Loucy (cell line): ENCODE data around the gene ANKRD60.

Source experiments
- H2AFZ ChIP-seq: fragments of 200-600 bp; sonication (generic); 2 replicates; pipeline ENCODE4 v1.6.0; 2016; ENCODE audit warnings: antibody characterized with exemption, mild to moderate bottlenecking, low read length, moderate library complexity
- H3F3A ChIP-seq: fragments of 200-600 bp; 2 replicates; pipeline ENCODE4 v1.6.0; 2016; ENCODE audit warnings: antibody characterized with exemption, low read depth, mild to moderate bottlenecking
- H3K27me3 ChIP-seq: fragments of 200-600 bp; sonication (generic); 2 replicates; pipeline ENCODE4 v1.6.1; 2014; ENCODE audit warnings: low read length, mild to moderate bottlenecking; ENCODE audit not compliant: insufficient read depth, poor library complexity, severe bottlenecking
- H3K36me3 ChIP-seq: fragments of 200-600 bp; sonication (generic); 2 replicates; pipeline ENCODE4 v1.6.1; 2016; ENCODE audit warnings: low read length; ENCODE audit not compliant: insufficient read depth
- H3K4me1 ChIP-seq: fragments of 200-600 bp; sonication (generic); 2 replicates; pipeline ENCODE4 v1.5.1; 2014; ENCODE audit warnings: low read length, mild to moderate bottlenecking; ENCODE audit not compliant: insufficient read depth, poor library complexity, severe bottlenecking
- H3K4me2 ChIP-seq: fragments of 200-600 bp; sonication (generic); 2 replicates; pipeline ENCODE4 v1.6.0; 2014; ENCODE audit warnings: antibody characterized with exemption, low read length, low read depth, mild to moderate bottlenecking; ENCODE audit not compliant: poor library complexity, severe bottlenecking
- H3K4me3 ChIP-seq: fragments of 200-600 bp; sonication (generic); 2 replicates; pipeline ENCODE4 v1.5.1; 2014; ENCODE audit warnings: low read length, mild to moderate bottlenecking, mixed read lengths; ENCODE audit not compliant: poor library complexity, severe bottlenecking
- H3K79me2 ChIP-seq: fragments of 200-600 bp; sonication (generic); 2 replicates; pipeline ENCODE4 v1.6.1; 2014; ENCODE audit warnings: low read length; ENCODE audit not compliant: insufficient read depth
- H3K9ac ChIP-seq: fragments of 200-600 bp; sonication (generic); 2 replicates; pipeline ENCODE4 v1.6.0; 2014; ENCODE audit warnings: mild to moderate bottlenecking, low read depth, low read length, moderate library complexity; ENCODE audit not compliant: poor library complexity, severe bottlenecking
- H3K9me2 ChIP-seq: fragments of 200-600 bp; sonication (generic); replicated peaks from 2 replicates; pipeline ENCODE4 v1.6.1; 2016; ENCODE audit warnings: low read depth, low read length, mixed read lengths
- H3K9me3 ChIP-seq: fragments of 200-600 bp; sonication (generic); 2 replicates; pipeline ENCODE4 v1.6.1; 2014; ENCODE audit warnings: mild to moderate bottlenecking, antibody characterized with exemption, low read length, low read depth; ENCODE audit not compliant: insufficient read depth
- H4K20me1 ChIP-seq: fragments of 200-600 bp; sonication (generic); 2 replicates; pipeline ENCODE4 v1.6.0; 2014; ENCODE audit warnings: antibody characterized with exemption, low read length, mild to moderate bottlenecking; ENCODE audit not compliant: insufficient read depth, poor library complexity, severe bottlenecking
- EZH2phosphoT487 ChIP-seq: fragments of 200-600 bp; IDR thresholded peaks from 2 replicates; pipeline ENCODE4 v1.6.1; 2018; ENCODE audit warnings: antibody characterized with exemption, mild to moderate bottlenecking, moderate library complexity, borderline replicate concordance
- TF ChIP-seq, protein P1 (sequence below): fragments of 200-600 bp; sonication (generic); conservative IDR thresholded peaks from 2 replicates; pipeline ENCODE4 v1.5.1; 2014; ENCODE audit warnings: mild to moderate bottlenecking, antibody characterized with exemption, low read length

Gene ANKRD60

DNA sequence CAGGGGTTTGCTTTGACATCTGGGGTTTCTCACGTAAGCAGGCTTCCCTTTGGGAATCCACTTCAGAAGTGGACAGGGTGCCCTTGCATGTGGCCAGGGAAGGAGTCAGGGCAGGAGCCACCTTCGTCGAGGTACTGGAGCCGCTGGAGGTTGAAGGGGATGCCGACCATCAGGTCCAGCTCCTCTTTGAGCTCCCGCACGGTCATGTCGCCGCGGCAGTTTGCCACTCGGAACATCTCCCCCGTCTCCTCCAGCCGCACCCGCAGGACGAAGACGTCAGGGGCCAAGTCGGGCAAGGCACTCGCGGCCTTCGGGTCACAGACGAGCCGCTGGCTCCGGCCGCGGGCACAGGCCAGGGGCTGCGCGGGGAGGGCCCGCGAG, 360 bp downstream of the ANKRD60 start:
- H3K4me3 ChIP-seq, result no peak overlapping the region
- no peaks in the 10 kb centered on the region for H3K9me3 ChIP-seq
- no peaks in the 10 kb centered on the region for H4K20me1 ChIP-seq
- H3K4me2 ChIP-seq, result no peak overlapping the region
- H3K9ac ChIP-seq, result no peak overlapping the region
- H3K79me2 ChIP-seq, result no peaks in the 10 kb centered on the region
- no peaks in the 10 kb centered on the region for H3K9me2 ChIP-seq
- no peaks in the 10 kb centered on the region for H3F3A ChIP-seq
- H2AFZ ChIP-seq, result no peak overlapping the region
- H3K4me1 ChIP-seq, result no peaks in the 10 kb centered on the region
- H3K36me3 ChIP-seq, result no peaks in the 10 kb centered on the region
- TF ChIP-seq, protein P1, sequence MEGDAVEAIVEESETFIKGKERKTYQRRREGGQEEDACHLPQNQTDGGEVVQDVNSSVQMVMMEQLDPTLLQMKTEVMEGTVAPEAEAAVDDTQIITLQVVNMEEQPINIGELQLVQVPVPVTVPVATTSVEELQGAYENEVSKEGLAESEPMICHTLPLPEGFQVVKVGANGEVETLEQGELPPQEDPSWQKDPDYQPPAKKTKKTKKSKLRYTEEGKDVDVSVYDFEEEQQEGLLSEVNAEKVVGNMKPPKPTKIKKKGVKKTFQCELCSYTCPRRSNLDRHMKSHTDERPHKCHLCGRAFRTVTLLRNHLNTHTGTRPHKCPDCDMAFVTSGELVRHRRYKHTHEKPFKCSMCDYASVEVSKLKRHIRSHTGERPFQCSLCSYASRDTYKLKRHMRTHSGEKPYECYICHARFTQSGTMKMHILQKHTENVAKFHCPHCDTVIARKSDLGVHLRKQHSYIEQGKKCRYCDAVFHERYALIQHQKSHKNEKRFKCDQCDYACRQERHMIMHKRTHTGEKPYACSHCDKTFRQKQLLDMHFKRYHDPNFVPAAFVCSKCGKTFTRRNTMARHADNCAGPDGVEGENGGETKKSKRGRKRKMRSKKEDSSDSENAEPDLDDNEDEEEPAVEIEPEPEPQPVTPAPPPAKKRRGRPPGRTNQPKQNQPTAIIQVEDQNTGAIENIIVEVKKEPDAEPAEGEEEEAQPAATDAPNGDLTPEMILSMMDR, result no peak
- TF ChIP-seq EZH2phosphoT487, result no peak
- H3K27me3 ChIP-seq, result no peaks in the 10 kb centered on the region

DNA sequence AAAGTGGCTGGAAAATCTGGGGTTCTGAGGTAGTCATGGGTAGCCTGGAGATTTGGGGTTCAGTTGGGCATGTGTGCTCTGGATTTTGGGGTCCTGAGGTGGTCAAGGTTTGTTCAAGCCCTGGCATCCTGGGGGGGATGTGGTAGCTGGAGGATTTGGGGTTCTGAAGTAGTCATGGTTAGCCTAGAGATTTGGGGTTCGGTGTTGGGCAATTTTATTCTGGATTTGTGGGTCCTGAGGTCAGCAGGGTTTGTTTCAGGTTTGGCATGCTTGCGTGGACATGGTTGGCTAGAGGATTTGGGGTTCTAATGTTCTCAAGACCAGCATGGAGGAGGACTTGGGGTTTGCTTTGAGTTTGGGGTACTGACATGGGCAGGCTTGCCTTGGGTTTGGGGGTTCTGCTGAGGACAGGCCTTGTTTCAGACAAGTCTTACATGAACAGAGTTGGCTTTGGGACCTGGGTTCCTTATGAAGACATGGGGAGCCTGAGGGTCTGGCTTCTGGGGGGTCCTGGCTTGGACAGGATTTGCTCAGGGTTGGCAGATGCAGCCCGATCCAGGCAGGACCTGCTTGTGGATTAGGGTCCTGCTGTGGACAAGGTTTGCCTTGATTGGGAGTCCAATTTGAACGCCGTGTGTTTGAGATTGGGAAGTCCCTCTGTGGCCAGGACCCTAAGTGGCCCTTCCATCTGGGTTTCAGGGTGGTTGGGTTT, 906 bp downstream of the ANKRD60 start:
- no peaks in the 10 kb centered on the region for H3K36me3 ChIP-seq
- no peaks in the 10 kb centered on the region for H3K9me2 ChIP-seq
- no peaks in the 10 kb centered on the region for H3F3A ChIP-seq
- TF ChIP-seq, protein P1, result no peak
- no peak for TF ChIP-seq EZH2phosphoT487
- no peaks in the 10 kb centered on the region for H3K79me2 ChIP-seq
- no peak overlapping the region for H3K4me3 ChIP-seq
- H3K4me2 ChIP-seq, result no peak overlapping the region
- no peaks in the 10 kb centered on the region for H3K27me3 ChIP-seq
- no peaks in the 10 kb centered on the region for H4K20me1 ChIP-seq
- no peak overlapping the region for H3K9ac ChIP-seq
- H3K9me3 ChIP-seq, result no peaks in the 10 kb centered on the region
- H3K4me1 ChIP-seq, result no peaks in the 10 kb centered on the region
- H2AFZ ChIP-seq, result no peak overlapping the region

- Histone ChIP-seq H3K4me1 (no peaks in the 10 kb centered on the region), H3K36me3 (no peaks in the 10 kb centered on the region), H3K9me3 (no peaks in the 10 kb centered on the region), H3K79me2 (no peaks in the 10 kb centered on the region), H3K4me2 (no peak overlapping the region), H3F3A (no peaks in the 10 kb centered on the region), H3K9ac (no peak overlapping the region), H3K4me3 (no peak overlapping the region), H4K20me1 (no peaks in the 10 kb centered on the region), H2AFZ (no peak overlapping the region), H3K9me2 (no peaks in the 10 kb centered on the region), H3K27me3 (no peaks in the 10 kb centered on the region)
- TF ChIP-seq EZH2phosphoT487, result no peak
- TF ChIP-seq, protein P1, result no peak
Measured at GRCh38 chr20:58225452-58226200, 2.8 kb downstream of the ANKRD60 start.
